ENCODE measurements around the gene CRYBG3. TPM values are rescaled to one million over a fixed set of nuclear protein-coding genes. Genes with fewer than 3 reads are reported as not detected.

Gene CRYBG3
- total and polyA plus RNA-seq, 8 donors: 5.7 to 57.6 (median 23.0) TPM

DNA sequence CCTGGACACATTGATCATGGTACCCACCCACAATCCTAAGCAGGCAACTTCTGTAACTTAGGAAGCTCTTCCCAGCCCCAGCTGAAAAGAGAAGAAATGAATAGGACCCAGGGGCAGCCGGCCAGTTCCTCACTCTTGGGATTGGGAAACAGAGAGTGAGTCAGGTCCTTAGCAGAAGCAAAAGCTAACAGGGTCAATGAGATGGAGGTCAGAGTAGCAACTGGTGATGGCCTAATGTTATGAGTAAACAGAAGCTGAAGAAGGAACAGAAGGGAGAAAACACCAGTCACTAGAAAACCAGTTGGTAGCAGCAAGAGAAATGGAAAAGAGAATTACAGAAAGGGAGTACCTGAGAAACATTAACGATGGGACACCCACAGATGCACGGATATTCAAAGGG, 130.5 kb downstream of the CRYBG3 start:
- WGBS, 5 donors: 87 to 93% (median 90%) methylated on average over 3 of the region's 3 CpGs
- Histone ChIP-seq H3K27ac (peak overlapping the region in 4 of 5 donors; percentile 15 to 62 (median 50)), H3K27me3 (no peaks in the 10 kb centered on the region), H3K4me3 (no peak overlapping the region), H3K9me3 (no peaks in the 10 kb centered on the region), H3K36me3 (peaks cover 12 to 82% (median 79%) of the 10 kb centered on the region in 4 donors), H3K4me1 (peaks cover under 1 to 12% (median 5%) of the 10 kb centered on the region in 4 donors)
- peak in 1 of 2 donors; percentile 32 for DNase-seq
- TF ChIP-seq POLR2AphosphoS5 (IDR thresholded peaks at IDR 0.05) (peak in 2 of 3 donors; percentile 25 to 31), EP300 (IDR thresholded peaks at IDR 0.05) (no peak), CTCF (IDR thresholded peaks at IDR 0.05) (no peak), POLR2A (IDR thresholded peaks at IDR 0.05) (no peak)
- intact Hi-C loops (cut with DNase I; ENCODE audit: low total_unique reads): no loop called here

DNA sequence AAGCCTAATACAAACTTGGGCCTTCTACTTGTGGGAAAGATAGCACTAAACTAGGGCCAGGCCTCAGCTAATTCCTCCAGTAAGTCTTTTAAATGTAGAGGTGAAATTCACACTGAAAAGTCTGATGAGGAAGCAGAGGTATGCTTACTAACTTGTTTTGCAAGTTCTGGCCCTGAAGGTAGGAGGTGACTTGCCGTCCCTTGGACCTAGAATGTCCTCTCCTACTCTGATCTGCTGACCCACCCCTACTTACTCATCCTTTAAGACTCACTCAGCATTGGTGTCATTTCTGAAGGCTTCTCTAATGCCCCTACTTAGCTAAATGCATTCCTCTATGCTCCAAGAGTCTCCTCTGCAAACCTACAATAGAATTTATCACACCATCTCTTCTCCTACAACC, 131.1 kb downstream of the CRYBG3 start:
- no peak overlapping the region for H3K4me3 ChIP-seq
- intact Hi-C loops (cut with DNase I; ENCODE audit: low total_unique reads): no loop called here
- H3K36me3 ChIP-seq: peaks cover 12 to 82% (median 76%) of the 10 kb centered on the region in 4 donors
- DNase-seq: no peak
- H3K27ac ChIP-seq: peak overlapping the region in 4 of 5 donors; percentile 15 to 62 (median 50)
- H3K9me3 ChIP-seq: no peaks in the 10 kb centered on the region
- no peak for TF ChIP-seq POLR2A (IDR thresholded peaks at IDR 0.05)
- no peak for TF ChIP-seq EP300 (IDR thresholded peaks at IDR 0.05)
- no peak for TF ChIP-seq CTCF (IDR thresholded peaks at IDR 0.05)
- no peak for TF ChIP-seq POLR2AphosphoS5 (IDR thresholded peaks at IDR 0.05)
- 75 to 94% (median 83%) methylated on average over 1 of the region's 1 CpG for WGBS, 5 donors
- no peaks in the 10 kb centered on the region for H3K27me3 ChIP-seq
- H3K4me1 ChIP-seq: peaks cover 7 to 12% (median 10%) of the 10 kb centered on the region in 4 donors

DNA sequence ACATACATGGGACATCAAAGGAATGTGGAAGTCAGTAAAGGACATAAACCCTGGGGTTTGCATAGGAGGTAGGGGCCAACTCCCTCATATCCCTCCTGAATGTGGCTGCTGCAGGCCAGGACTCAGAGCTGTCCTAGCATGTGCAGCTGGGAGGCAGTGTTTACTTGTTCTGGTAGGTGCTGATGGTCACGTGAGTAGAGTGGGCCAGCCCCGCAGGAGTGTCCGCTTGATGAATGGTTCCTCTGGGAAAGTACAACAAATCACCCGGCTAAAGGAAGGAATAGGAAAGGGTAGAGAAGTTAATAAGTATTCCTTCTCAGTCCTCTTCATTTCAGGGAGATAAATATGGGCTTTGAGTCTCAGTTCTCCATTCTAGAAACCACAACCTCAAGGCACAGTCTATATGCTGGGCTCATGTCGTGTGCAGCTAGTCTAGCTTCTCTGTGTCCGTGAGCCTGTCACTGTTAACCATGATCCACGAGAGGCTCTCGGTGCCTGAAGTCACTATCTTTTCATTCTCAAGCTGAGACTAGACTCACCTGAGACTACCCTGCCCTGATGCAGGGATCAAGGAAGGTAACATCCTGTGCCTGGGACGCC, 132.5 kb downstream of the CRYBG3 start:
- peaks cover 12 to 80% (median 72%) of the 10 kb centered on the region in 4 donors for H3K36me3 ChIP-seq
- intact Hi-C loops (cut with DNase I; ENCODE audit: low total_unique reads): no loop called here
- TF ChIP-seq EP300 (IDR thresholded peaks at IDR 0.05) (no peak), POLR2AphosphoS5 (IDR thresholded peaks at IDR 0.05) (no peak), POLR2A (IDR thresholded peaks at IDR 0.05) (no peak), CTCF (IDR thresholded peaks at IDR 0.05) (no peak)
- 79 to 92% (median 85%) methylated on average over 9 of the region's 9 CpGs for WGBS, 5 donors
- H3K4me3 ChIP-seq: no peak overlapping the region
- H3K27ac ChIP-seq: no peak overlapping the region
- H3K9me3 ChIP-seq: no peaks in the 10 kb centered on the region
- no peak for DNase-seq
- H3K4me1 ChIP-seq: peaks cover 9 to 16% (median 13%) of the 10 kb centered on the region in 4 donors
- no peaks in the 10 kb centered on the region for H3K27me3 ChIP-seq

- peak in 1 of 2 donors; percentile 71 for DNase-seq
- Histone ChIP-seq H3K27me3 (no peaks in the 10 kb centered on the region), H3K9me3 (no peaks in the 10 kb centered on the region), H3K4me1 (peaks cover 9 to 19% (median 13%) of the 10 kb centered on the region in 4 donors), H3K27ac (no peak overlapping the region), H3K36me3 (peaks cover 12 to 70% (median 65%) of the 10 kb centered on the region in 4 donors), H3K4me3 (no peak overlapping the region)
- intact Hi-C loops (cut with DNase I; ENCODE audit: low total_unique reads): no loop called here
- WGBS, 5 donors: 65 to 76% (median 69%) methylated on average over 3 of the region's 3 CpGs
- TF ChIP-seq POLR2AphosphoS5 (IDR thresholded peaks at IDR 0.05) (no peak), CTCF (IDR thresholded peaks at IDR 0.05) (no peak), POLR2A (IDR thresholded peaks at IDR 0.05) (no peak), EP300 (IDR thresholded peaks at IDR 0.05) (no peak)
Measured at GRCh38 chr3:97956051-97956450, 134.2 kb downstream of the CRYBG3 start.

Measured in stomach (tissue), 9 donors.